T-helper 17 cell (primary cell): Measurements from ENCODE around the gene CNKSR2. TPM values are rescaled to one million over a fixed set of nuclear protein-coding genes. Genes with fewer than 3 reads are reported as not detected.
"Not testable (repeated sequence)": the region's sequence is repeated elsewhere in the genome, so short reads cannot be mapped to it uniquely, and the experiment has no call there.

Source experiments
- ATAC-seq: fragments of 150-1000 bp; cut with Tn5 transposase; 2 replicates; pipeline ENCODE4 v1.10.0; 2021; ENCODE audit warnings: mild to moderate bottlenecking, moderate library complexity
- DNase-seq, 3 donors: peaks; one replicate each; pipeline versions ENCODE4 v3.0.0 to v3.0.0-alpha.2; 2020 to 2021
- H3K9me3 ChIP-seq: one replicate; pipeline ENCODE4 v1.7.0; 2013; ENCODE audit warnings: low read length, mild to moderate bottlenecking; ENCODE audit not compliant: control insufficient read depth, poor library complexity, severe bottlenecking
- H3K27ac Mint-ChIP-seq: one replicate; pipeline ENCODE4 v1.8.0; 2022; ENCODE audit warnings: mild to moderate bottlenecking, moderate library complexity, mixed read lengths
- H3K27me3 Mint-ChIP-seq: one replicate; pipeline ENCODE4 v1.8.0; 2022; ENCODE audit warnings: mixed read lengths
- H3K36me3 Mint-ChIP-seq: one replicate; pipeline ENCODE4 v1.8.0; 2022; ENCODE audit warnings: low read depth, mixed read lengths
- H3K4me1 Mint-ChIP-seq: one replicate; pipeline ENCODE4 v1.8.0; 2022; ENCODE audit warnings: mild to moderate bottlenecking, mixed read lengths
- H3K4me3 Mint-ChIP-seq: one replicate; pipeline ENCODE4 v1.8.0; 2022; ENCODE audit warnings: mild to moderate bottlenecking, moderate library complexity, mixed read lengths
- total RNA-seq, 4 donors: library from RNA in 2 of 4; stranded (reverse) in 2 of 4; gene quantifications; one replicate each; pipeline ENCODE4 v1.2.3 and lab custom pipeline; 2022 to 2026

The CNKSR2 gene
- total RNA-seq, 2 donors from 2014 or later: 3.6 to 4.4 TPM

GRCh38 chrX:21479695-21480270 lies 105.6 kb downstream of the CNKSR2 start:
- DNase-seq: no peak
- no peak overlapping the region for H3K27ac Mint-ChIP-seq
- peak; percentile 60 for ATAC-seq
- no peaks in the 10 kb centered on the region for H3K36me3 Mint-ChIP-seq
- no peaks in the 10 kb centered on the region for H3K27me3 Mint-ChIP-seq
- no peaks in the 10 kb centered on the region for H3K4me1 Mint-ChIP-seq
- H3K9me3 ChIP-seq: no peaks in the 10 kb centered on the region
- H3K4me3 Mint-ChIP-seq: no peak overlapping the region

- H3K4me3 Mint-ChIP-seq: no peak overlapping the region
- ATAC-seq: no peak
- no peaks in the 10 kb centered on the region for H3K9me3 ChIP-seq
- H3K4me1 Mint-ChIP-seq: no peaks in the 10 kb centered on the region
- H3K27me3 Mint-ChIP-seq: no peaks in the 10 kb centered on the region
- no peaks in the 10 kb centered on the region for H3K36me3 Mint-ChIP-seq
- H3K27ac Mint-ChIP-seq: no peak overlapping the region
- DNase-seq: no peak
Observed at GRCh38 chrX:21481761-21482160, 107.5 kb downstream of the CNKSR2 start.

- not testable (repeated sequence) for ATAC-seq, H3K4me3 Mint-ChIP-seq, H3K9me3 ChIP-seq, H3K27ac Mint-ChIP-seq, DNase-seq, H3K27me3 Mint-ChIP-seq, H3K36me3 Mint-ChIP-seq, H3K4me1 Mint-ChIP-seq
Observed at GRCh38 chrX:21484051-21484450, 109.8 kb downstream of the CNKSR2 start.

GRCh38 chrX:21487832-21488231 lies 113.6 kb downstream of the CNKSR2 start:
- no peak for ATAC-seq
- H3K4me3 Mint-ChIP-seq: no peak overlapping the region
- no peak for DNase-seq
- no peaks in the 10 kb centered on the region for H3K9me3 ChIP-seq
- no peaks in the 10 kb centered on the region for H3K36me3 Mint-ChIP-seq
- no peak overlapping the region for H3K27ac Mint-ChIP-seq
- H3K27me3 Mint-ChIP-seq: no peaks in the 10 kb centered on the region
- H3K4me1 Mint-ChIP-seq: no peaks in the 10 kb centered on the region

- Mint-ChIP-seq H3K4me1 (no peaks in the 10 kb centered on the region), H3K4me3 (no peak overlapping the region), H3K27ac (no peak overlapping the region), H3K36me3 (no peaks in the 10 kb centered on the region), H3K27me3 (no peaks in the 10 kb centered on the region)
- no peak for DNase-seq
- ATAC-seq: no peak
- no peaks in the 10 kb centered on the region for H3K9me3 ChIP-seq
Observed at GRCh38 chrX:21490341-21490740, 116.1 kb downstream of the CNKSR2 start.

GRCh38 chrX:21493226-21493830 lies 119.1 kb downstream of the CNKSR2 start:
- no peak overlapping the region for H3K4me3 Mint-ChIP-seq
- no peak for ATAC-seq
- no peak overlapping the region for H3K27ac Mint-ChIP-seq
- no peaks in the 10 kb centered on the region for H3K4me1 Mint-ChIP-seq
- H3K36me3 Mint-ChIP-seq: no peaks in the 10 kb centered on the region
- H3K27me3 Mint-ChIP-seq: no peaks in the 10 kb centered on the region
- no peaks in the 10 kb centered on the region for H3K9me3 ChIP-seq
- no peak for DNase-seq

GRCh38 chrX:21503593-21503992 lies 129.4 kb downstream of the CNKSR2 start:
- no peak overlapping the region for H3K4me3 Mint-ChIP-seq
- no peaks in the 10 kb centered on the region for H3K27me3 Mint-ChIP-seq
- no peak overlapping the region for H3K27ac Mint-ChIP-seq
- no peaks in the 10 kb centered on the region for H3K36me3 Mint-ChIP-seq
- H3K9me3 ChIP-seq: no peaks in the 10 kb centered on the region
- DNase-seq (no peak), ATAC-seq (no peak)
- H3K4me1 Mint-ChIP-seq: no peaks in the 10 kb centered on the region

GRCh38 chrX:21509912-21510311 lies 135.7 kb downstream of the CNKSR2 start:
- H3K27ac Mint-ChIP-seq: no peak overlapping the region
- H3K4me3 Mint-ChIP-seq: no peak overlapping the region
- no peaks in the 10 kb centered on the region for H3K4me1 Mint-ChIP-seq
- ATAC-seq: no peak
- no peaks in the 10 kb centered on the region for H3K9me3 ChIP-seq
- H3K27me3 Mint-ChIP-seq: no peaks in the 10 kb centered on the region
- no peaks in the 10 kb centered on the region for H3K36me3 Mint-ChIP-seq
- DNase-seq: no peak

- no peak overlapping the region for H3K27ac Mint-ChIP-seq
- DNase-seq (no peak), ATAC-seq (no peak)
- no peaks in the 10 kb centered on the region for H3K9me3 ChIP-seq
- no peaks in the 10 kb centered on the region for H3K4me1 Mint-ChIP-seq
- H3K27me3 Mint-ChIP-seq: no peaks in the 10 kb centered on the region
- H3K4me3 Mint-ChIP-seq: no peak overlapping the region
- no peaks in the 10 kb centered on the region for H3K36me3 Mint-ChIP-seq
Observed at GRCh38 chrX:21524008-21524407, 149.8 kb downstream of the CNKSR2 start.

GRCh38 chrX:21528076-21528475 lies 153.9 kb downstream of the CNKSR2 start:
- H3K27me3 Mint-ChIP-seq: no peaks in the 10 kb centered on the region
- H3K4me1 Mint-ChIP-seq: no peaks in the 10 kb centered on the region
- H3K9me3 ChIP-seq: no peaks in the 10 kb centered on the region
- H3K27ac Mint-ChIP-seq: no peak overlapping the region
- H3K36me3 Mint-ChIP-seq: no peaks in the 10 kb centered on the region
- DNase-seq (no peak), ATAC-seq (no peak)
- H3K4me3 Mint-ChIP-seq: no peak overlapping the region

- no peak for ATAC-seq
- no peak overlapping the region for H3K4me3 Mint-ChIP-seq
Observed at GRCh38 chrX:21529771-21530170, 155.6 kb downstream of the CNKSR2 start.

GRCh38 chrX:21544642-21545041 lies 170.4 kb downstream of the CNKSR2 start:
- not testable (repeated sequence) for H3K9me3 ChIP-seq, H3K27me3 Mint-ChIP-seq, H3K4me1 Mint-ChIP-seq, H3K27ac Mint-ChIP-seq, ATAC-seq, DNase-seq, H3K4me3 Mint-ChIP-seq, H3K36me3 Mint-ChIP-seq

More at GRCh38 chrX:21529771-21530170, 155.6 kb downstream of the CNKSR2 start:
- no peak for DNase-seq
- Mint-ChIP-seq H3K4me1 (no peaks in the 10 kb centered on the region), H3K27ac (no peak overlapping the region), H3K36me3 (no peaks in the 10 kb centered on the region), H3K27me3 (no peaks in the 10 kb centered on the region)
- H3K9me3 ChIP-seq: no peaks in the 10 kb centered on the region

- Mint-ChIP-seq H3K36me3 (no peaks in the 10 kb centered on the region), H3K27me3 (no peaks in the 10 kb centered on the region), H3K4me3 (no peak overlapping the region), H3K4me1 (peaks cover 3% of the 10 kb centered on the region), H3K27ac (no peak overlapping the region)
- ATAC-seq (no peak), DNase-seq (no peak)
- H3K9me3 ChIP-seq: no peaks in the 10 kb centered on the region
Observed at GRCh38 chrX:21559417-21559816, 185.2 kb downstream of the CNKSR2 start.

GRCh38 chrX:21565025-21565424 lies 190.8 kb downstream of the CNKSR2 start:
- ATAC-seq (no peak), DNase-seq (no peak)
- no peak overlapping the region for H3K4me3 Mint-ChIP-seq
- H3K27me3 Mint-ChIP-seq: no peaks in the 10 kb centered on the region
- H3K27ac Mint-ChIP-seq: no peak overlapping the region
- no peaks in the 10 kb centered on the region for H3K9me3 ChIP-seq
- H3K4me1 Mint-ChIP-seq: peaks cover 3% of the 10 kb centered on the region
- no peaks in the 10 kb centered on the region for H3K36me3 Mint-ChIP-seq
